HepG2 (cell line): ENCODE data around the gene HSPA1L. TPM values are rescaled to one million over a fixed set of nuclear protein-coding genes. Genes with fewer than 3 reads are reported as not detected.

Experiments
- AFF4 ChIP-seq: sonication (generic); formaldehyde crosslinking; IDR thresholded peaks from 2 replicates; pipeline ENCODE4 v1.4.0; 2020; ENCODE audit warnings: missing genetic modification reagents
- CEBPB ChIP-seq: IDR thresholded peaks from 2 replicates; pipeline ENCODE4 v1.6.1; 2011; ENCODE audit warnings: low read depth, low read length, improper control_type of control experiment, borderline replicate concordance
- CENPX ChIP-seq: sonication (generic); formaldehyde crosslinking; IDR thresholded peaks from 2 replicates; pipeline ENCODE4 v1.9.0; 2021; ENCODE audit warnings: mild to moderate bottlenecking, missing genetic modification reagents, moderate library complexity
- EP300 ChIP-seq, 3 experiments: sonication (generic) in 1 of 3; formaldehyde crosslinking in 1 of 3; IDR thresholded peaks; 2 replicates each; pipeline versions ENCODE4 v1.5.1 to v1.6.1; 2011 to 2020; ENCODE audit warnings: low read depth in 2 of 3, low read length in 2 of 3, borderline replicate concordance in 1 of 3, improper control_type of control experiment in 1 of 3, mild to moderate bottlenecking in 1 of 3, missing genetic modification reagents in 1 of 3, moderate library complexity in 1 of 3
- KLF15 ChIP-seq: sonication (generic); formaldehyde crosslinking; IDR thresholded peaks from 2 replicates; pipeline ENCODE4 v1.8.1; 2023; ENCODE audit warnings: borderline replicate concordance, mild to moderate bottlenecking, inconsistent platforms, missing genetic modification reagents, mixed read lengths
- MIER2 ChIP-seq: IDR thresholded peaks from 2 replicates; pipeline ENCODE4 v1.6.1; 2016; ENCODE audit warnings: missing biosample characterization, missing genetic modification reagents
- MIXL1 ChIP-seq: IDR thresholded peaks from 2 replicates; pipeline ENCODE4 v1.6.1; 2016
- MTF2 ChIP-seq: sonication (generic); formaldehyde crosslinking; IDR thresholded peaks from 2 replicates; pipeline ENCODE4 v1.5.0; 2020; ENCODE audit warnings: missing genetic modification reagents, borderline replicate concordance
- SIX1 ChIP-seq: sonication (generic); formaldehyde crosslinking; IDR thresholded peaks from 2 replicates; pipeline ENCODE4 v1.4.0; 2020; ENCODE audit warnings: missing genetic modification reagents, borderline replicate concordance
- SRSF1 ChIP-seq: fragments of 200-400 bp; formaldehyde crosslinking; optimal IDR thresholded peaks from 2 replicates; pipeline ENCODE3; 2017; ENCODE audit warnings: mild to moderate bottlenecking, low read depth, low read length, moderate library complexity
- ZFP36L2 ChIP-seq: sonication (generic); formaldehyde crosslinking; IDR thresholded peaks from 2 replicates; pipeline ENCODE4 v1.4.0; 2020; ENCODE audit warnings: missing genetic modification reagents
- ZFP82 ChIP-seq: sonication (generic); formaldehyde crosslinking; IDR thresholded peaks from 2 replicates; pipeline ENCODE4 v1.5.1; 2020; ENCODE audit warnings: mild to moderate bottlenecking, missing genetic modification reagents, borderline replicate concordance
- ZNF781 ChIP-seq: sonication (generic); formaldehyde crosslinking; IDR thresholded peaks from 2 replicates; pipeline ENCODE4 v1.5.1; 2020; ENCODE audit warnings: borderline replicate concordance, mild to moderate bottlenecking, missing genetic modification reagents; ENCODE audit errors: not compliant biosample characterization
- ZNF800 ChIP-seq: sonication (generic); formaldehyde crosslinking; IDR thresholded peaks from 2 replicates; pipeline ENCODE4 v1.4.0; 2020; ENCODE audit warnings: missing genetic modification reagents
- ZNF83 ChIP-seq: sonication (generic); formaldehyde crosslinking; IDR thresholded peaks from 2 replicates; pipeline ENCODE4 v1.4.0; 2020; ENCODE audit warnings: missing genetic modification reagents, mild to moderate bottlenecking, borderline replicate concordance
- polyA plus RNA-seq, 8 experiments: library from polyadenylated mRNA; depleted of rRNA in 3 of 8; stranded (reverse) in 7 of 8; unstranded in 1 of 8; fragments of >200 nt; fragmentation: Illumina TruSeq in 4 of 8; extraction: Trizol in 4 of 8; gene quantifications; 2 replicates each; pipeline versions ENCODE4 v1.2.1 to v1.2.3, GENCODE V29; 2011 to 2016; ENCODE audit warnings: low read depth in 4 of 8, missing spikeins in 1 of 8, mixed read lengths in 1 of 8; ENCODE audit not compliant: insufficient read depth in 1 of 8
- total RNA-seq, 5 experiments: library from RNA; depleted of rRNA; stranded (reverse); fragments of >200 nt; fragmentation: Illumina TruSeq; extraction: Trizol; gene quantifications; 2 replicates each; pipeline ENCODE4 v1.2.3, GENCODE V29; 2016; ENCODE audit warnings: low read depth in 1 of 5
- TF ChIP-seq, protein P1 (sequence below): sonication (generic); formaldehyde crosslinking; IDR thresholded peaks from 2 replicates; pipeline ENCODE4 v1.5.0; 2020; ENCODE audit warnings: mild to moderate bottlenecking, missing genetic modification reagents
- TF ChIP-seq, protein P2 (sequence below): sonication (generic); formaldehyde crosslinking; IDR thresholded peaks from 2 replicates; pipeline ENCODE4 v1.5.1; 2020; ENCODE audit warnings: mild to moderate bottlenecking, moderate library complexity, missing genetic modification reagents

HSPA1L gene
- total and polyA plus RNA-seq, 2 of the 13 experiments (the other 11 are each of a cell fraction or from before 2014, with no cell fraction given): 0.55 to 1.0 TPM

- 0 out of 2 replicates have a peak, but pooled peaks have one; percentile 34 for TF ChIP-seq ZNF800 (CRISPR knock-in tag)
- peak; percentile 41; the same call in 1 of the 2 replicates for TF ChIP-seq MIXL1
- TF ChIP-seq EP300 (IDR thresholded peaks at IDR 0.05; ENCODE audit: low read depth in 2 of 2, low read length in 2 of 2): peak in 1 of 2 experiments; percentile 43; a peak in 2 of 4 replicates
- no peak; the same call in 1 of the 2 replicates for TF ChIP-seq EP300 (CRISPR knock-in tag; IDR thresholded peaks at IDR 0.05; ENCODE audit: borderline replicate concordance)
- TF ChIP-seq ZFP36L2 (CRISPR knock-in tag): 0 out of 2 replicates have a peak, but pooled peaks have one; percentile 69
- peak; percentile 78 for TF ChIP-seq ZNF781
- no peak; the same call in 1 of the 2 replicates for TF ChIP-seq MTF2 (CRISPR knock-in tag)
- no peak; the same call in 1 of the 2 replicates for TF ChIP-seq AFF4
- TF ChIP-seq ZFP82: 0 out of 2 replicates have a peak, but pooled peaks have one; percentile 45
- TF ChIP-seq, protein P1, sequence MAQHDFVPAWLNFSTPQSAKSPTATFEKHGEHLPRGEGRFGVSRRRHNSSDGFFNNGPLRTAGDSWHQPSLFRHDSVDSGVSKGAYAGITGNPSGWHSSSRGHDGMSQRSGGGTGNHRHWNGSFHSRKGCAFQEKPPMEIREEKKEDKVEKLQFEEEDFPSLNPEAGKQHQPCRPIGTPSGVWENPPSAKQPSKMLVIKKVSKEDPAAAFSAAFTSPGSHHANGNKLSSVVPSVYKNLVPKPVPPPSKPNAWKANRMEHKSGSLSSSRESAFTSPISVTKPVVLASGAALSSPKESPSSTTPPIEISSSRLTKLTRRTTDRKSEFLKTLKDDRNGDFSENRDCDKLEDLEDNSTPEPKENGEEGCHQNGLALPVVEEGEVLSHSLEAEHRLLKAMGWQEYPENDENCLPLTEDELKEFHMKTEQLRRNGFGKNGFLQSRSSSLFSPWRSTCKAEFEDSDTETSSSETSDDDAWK: no peak
- no peak for TF ChIP-seq ZNF83 (CRISPR knock-in tag)
- no peak for TF ChIP-seq CENPX (CRISPR knock-in tag)
- TF ChIP-seq SRSF1: peak; percentile 62
- TF ChIP-seq, protein P2, sequence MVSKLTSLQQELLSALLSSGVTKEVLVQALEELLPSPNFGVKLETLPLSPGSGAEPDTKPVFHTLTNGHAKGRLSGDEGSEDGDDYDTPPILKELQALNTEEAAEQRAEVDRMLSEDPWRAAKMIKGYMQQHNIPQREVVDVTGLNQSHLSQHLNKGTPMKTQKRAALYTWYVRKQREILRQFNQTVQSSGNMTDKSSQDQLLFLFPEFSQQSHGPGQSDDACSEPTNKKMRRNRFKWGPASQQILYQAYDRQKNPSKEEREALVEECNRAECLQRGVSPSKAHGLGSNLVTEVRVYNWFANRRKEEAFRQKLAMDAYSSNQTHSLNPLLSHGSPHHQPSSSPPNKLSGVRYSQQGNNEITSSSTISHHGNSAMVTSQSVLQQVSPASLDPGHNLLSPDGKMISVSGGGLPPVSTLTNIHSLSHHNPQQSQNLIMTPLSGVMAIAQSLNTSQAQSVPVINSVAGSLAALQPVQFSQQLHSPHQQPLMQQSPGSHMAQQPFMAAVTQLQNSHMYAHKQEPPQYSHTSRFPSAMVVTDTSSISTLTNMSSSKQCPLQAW (CRISPR knock-in tag): peak; percentile 96
- TF ChIP-seq KLF15 (CRISPR knock-in tag): no peak
- TF ChIP-seq SIX1: 0 out of 2 replicates have a peak, but pooled peaks have one; percentile 17
- no peak for TF ChIP-seq CEBPB
- 0 out of 2 replicates have a peak, but pooled peaks have one; percentile 42 for TF ChIP-seq MIER2 (CRISPR knock-in tag)
Observed at GRCh38 chr6:31806470-31807272, 8.4 kb downstream of the HSPA1L start, which contains the start of gene LSM2 (continued).
